Loucy (cell line): ENCODE measurements around the gene KITLG.

Experiments
- CTCF ChIP-seq: fragments of 200-600 bp; sonication (generic); conservative IDR thresholded peaks from 2 replicates; pipeline ENCODE4 v1.5.1; 2014; ENCODE audit warnings: mild to moderate bottlenecking, antibody characterized with exemption, low read length
- EZH2phosphoT487 ChIP-seq: fragments of 200-600 bp; IDR thresholded peaks from 2 replicates; pipeline ENCODE4 v1.6.1; 2018; ENCODE audit warnings: antibody characterized with exemption, mild to moderate bottlenecking, moderate library complexity, borderline replicate concordance

- TF ChIP-seq CTCF, result no peak
- no peak for TF ChIP-seq EZH2phosphoT487
Observed at GRCh38 chr12:88615490-88615889, 35.2 kb upstream of the KITLG start.
